Anterior cingulate cortex (tissue), 58 donors: ENCODE measurements around the gene JAKMIP2.

Experiments used
- DNase-seq, 58 donors: peaks; one replicate each; lab custom pipeline; 2025; lab: John Stamatoyannopoulos, UW

The JAKMIP2 gene

DNA sequence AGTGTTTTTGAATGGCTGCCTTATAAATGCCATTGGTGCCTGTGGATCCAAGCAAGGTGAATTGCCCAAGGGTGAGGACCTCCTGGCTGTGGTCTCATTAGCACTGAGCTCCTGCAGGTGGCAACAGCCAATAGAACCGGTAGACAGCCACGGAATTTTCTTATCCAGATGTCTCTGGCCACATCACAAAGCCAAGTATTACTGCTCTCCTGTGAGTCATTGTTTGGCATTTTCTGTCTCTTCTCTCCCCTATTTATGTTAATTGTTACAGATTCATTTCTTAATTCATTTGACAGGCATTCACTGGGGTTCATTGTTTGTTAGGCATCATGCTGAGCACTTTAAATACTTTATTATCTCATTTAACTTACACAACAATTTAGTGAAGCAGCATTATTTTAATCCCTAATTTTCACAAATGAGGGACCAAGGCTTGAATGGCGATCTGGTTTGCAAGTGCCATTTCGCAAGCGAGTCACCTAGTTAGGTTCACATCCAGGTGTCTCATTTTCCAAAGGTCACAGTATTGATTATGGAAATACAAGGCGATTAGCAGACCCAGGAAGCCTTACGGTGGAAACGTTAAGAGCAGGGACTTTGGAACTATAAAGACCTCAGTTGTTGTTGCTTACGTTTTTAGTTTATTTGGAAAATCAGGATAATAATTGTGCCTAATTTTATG is 214.5 kb downstream of the JAKMIP2 start:
- DNase-seq, result no peak

DNA sequence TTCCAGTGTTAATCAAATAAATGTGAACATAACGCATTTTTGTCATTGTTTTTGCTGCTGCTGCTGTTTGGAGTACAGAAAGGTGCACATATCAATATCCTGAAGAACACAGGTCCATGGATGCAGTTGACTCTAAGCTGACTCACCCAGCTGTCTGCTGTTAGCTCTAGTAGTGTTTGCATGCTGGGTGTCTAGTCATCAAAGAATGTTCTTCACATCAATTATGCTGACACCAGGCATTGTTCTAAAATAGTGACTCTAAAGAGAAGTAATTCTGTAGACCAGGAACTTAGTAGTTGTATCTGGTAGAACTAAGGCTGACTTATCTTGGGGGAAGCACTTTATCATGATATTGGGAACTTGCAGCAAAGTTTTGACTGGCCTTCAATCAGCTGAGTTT is 217.0 kb downstream of the JAKMIP2 start:
- no peak for DNase-seq

DNA sequence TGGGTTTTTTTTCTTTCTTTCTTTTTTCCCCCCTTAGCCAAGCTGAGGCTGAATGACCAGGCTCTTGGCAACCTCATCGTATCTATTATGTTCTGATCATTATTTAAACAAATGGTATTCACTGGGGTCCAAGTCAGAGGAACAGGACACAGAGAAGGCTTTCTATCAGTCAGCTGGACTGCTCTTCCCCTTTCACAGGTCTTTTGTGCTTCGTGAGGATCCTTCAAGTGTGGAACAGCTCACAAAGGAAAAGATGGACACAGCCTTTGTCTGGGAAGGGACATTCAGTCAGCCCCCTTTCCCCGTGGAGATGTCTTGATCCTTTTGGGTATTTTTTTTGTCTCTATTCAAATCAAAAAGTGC is 218.4 kb downstream of the JAKMIP2 start:
- DNase-seq, result no peak

DNA sequence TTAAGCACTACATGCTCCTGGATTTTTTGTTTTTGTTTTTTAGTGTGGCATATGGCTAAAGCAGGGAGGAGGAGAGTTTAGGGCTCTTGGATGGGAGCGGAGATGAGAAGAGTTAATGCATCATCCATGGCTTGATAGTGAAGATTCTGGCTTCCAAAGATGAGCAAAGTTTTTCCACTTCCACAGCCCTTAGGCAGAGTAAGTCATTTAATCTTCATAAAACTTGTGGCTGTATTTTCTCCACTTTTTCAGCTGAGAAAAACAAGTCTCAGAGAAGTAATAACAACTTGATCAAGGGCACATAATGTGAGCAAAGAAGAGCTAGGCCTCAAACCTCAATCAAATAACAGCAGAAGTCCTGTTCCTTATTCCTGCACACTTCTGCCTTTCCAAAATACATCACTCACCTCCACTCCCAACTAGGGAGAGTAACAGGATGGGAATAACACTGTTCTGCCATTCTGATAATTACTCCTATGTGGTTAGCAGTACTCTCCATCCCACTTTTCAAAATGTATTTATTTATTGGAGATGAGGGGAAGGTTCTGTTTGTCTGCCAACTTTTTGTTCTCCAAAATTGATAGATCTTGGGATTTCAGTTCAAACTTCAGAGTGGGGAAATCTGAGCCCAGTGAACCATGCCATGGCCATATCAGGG is 218.9 kb downstream of the JAKMIP2 start:
- no peak for DNase-seq

DNA sequence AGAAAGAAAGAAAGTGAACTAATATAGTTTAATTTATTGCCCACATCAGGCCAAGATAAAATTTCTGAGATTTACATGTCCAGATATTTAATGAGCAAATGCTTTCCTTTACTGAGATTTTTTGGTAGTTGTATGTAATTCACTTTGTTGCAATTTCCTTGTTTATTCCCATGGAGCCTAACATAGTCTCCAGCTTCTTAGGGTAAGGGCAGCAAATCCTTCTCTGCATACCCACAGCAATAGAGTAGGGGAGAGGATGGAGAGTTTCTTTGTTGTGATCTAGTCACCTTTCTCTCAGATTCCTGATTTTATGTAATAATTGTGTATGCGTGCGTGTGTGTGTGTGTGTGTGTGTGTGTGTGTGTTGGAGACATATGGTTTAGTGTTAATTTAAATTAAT is 221.1 kb downstream of the JAKMIP2 start:
- no peak for DNase-seq

DNA sequence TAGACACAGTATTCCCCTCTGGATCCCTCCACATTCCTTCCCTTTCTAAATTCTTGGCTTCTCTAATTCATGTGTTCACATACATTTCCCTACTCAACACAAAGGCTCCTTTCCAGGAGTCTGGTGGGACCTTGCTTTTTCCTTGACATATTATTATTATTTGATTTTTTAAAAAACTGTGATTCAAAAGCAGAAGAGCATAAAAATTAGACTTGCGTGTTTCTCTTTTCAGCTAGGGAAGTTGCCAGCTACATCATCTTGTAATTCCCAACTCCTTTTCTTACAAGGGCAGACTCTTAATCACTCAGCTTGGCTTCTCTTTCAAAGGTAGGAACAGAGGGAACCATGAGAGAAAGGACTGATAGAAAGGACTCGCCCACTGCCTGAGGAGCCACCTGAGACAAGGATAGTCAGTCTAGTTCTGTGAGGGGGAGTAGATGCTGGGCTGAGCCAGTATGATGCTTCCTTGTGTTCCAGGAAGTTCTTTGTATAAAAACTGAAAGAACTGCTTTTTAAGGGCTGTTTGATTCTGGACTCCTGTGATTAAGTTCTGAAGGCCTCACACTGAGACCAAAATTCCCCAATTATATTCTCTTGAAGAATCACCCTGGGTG is 221.7 kb downstream of the JAKMIP2 start:
- peak in 1 of 58 donors; percentile 5 for DNase-seq

DNA sequence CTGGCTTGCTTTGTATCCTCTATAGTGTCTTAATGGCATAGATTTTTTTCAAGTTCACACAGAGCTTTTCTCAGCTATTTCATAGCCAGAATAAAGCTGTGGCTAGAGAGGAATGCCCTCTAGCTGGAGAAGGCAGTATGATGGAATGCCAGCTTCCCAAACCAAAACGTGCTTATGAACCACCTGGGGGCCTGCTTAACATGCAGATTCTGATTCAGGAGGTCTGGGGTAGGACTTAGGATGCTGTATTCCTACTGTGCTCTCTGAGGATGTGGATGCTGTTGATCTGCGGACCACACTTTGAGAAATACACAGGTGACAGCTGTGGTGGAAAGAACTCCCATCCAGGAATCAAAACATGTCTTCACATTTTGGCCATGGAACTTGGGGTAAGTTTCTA is 222.8 kb downstream of the JAKMIP2 start:
- no peak for DNase-seq

DNA sequence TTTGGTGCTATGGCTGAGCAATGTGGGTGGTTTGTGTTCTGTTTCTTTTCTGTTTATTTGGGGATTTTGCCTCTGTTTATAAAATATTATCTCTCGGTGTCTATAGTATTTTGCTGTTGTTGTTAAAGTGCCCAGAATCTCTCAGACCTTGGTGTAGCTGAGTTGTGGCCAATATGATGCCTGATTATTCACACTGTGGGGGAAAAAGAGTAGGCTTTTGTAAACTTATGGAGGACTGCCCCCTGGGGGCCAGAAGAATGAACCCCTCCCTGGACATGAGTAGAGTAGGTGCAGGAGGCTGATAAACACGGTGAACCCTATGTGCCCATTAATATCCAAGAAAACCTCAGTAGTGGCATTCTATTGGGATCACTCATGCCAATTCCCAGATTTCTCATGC is 223.7 kb downstream of the JAKMIP2 start:
- peak in 9 of 58 donors; percentile 1 to 17 (median 8) for DNase-seq

DNA sequence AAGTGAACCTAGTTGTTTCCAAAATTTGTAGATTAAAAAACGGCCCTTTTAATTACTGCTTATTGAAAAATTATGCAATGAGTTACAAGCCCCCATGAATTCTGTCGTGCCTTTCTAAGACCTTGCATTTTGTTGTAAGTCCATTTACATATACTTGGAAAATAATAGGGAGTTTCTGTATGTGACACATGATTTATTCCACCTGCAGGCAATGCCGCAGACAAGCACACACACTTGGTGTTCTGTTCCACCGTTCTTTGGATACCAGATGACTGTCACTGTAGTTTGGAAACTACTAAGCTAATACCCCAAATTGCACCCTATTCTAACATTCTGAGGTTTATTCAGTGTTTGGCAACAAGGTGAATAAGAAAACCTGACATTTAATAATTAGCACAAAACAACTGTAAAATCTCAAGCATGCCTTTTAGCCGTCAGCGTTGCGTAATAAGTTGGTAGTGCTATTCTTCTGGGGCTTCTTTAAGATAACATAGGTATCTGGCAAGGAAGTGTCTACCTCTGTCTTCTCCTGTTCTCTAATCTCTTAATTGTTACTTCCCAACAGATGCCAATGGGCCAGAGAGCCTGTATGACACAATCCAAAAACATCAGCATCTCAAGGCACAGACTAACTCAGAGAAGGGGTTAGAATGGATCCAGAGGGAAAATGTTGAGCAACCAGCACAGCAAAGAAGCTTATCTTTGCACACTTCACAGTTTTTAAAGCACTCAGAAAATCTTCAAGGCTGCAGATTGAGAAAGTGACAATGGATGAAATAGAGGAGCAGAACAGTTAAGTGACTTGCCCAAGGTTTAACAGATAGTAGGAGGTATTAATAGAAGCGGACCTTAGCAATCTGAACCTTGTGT is 224.4 kb downstream of the JAKMIP2 start:
- DNase-seq, result no peak

DNA sequence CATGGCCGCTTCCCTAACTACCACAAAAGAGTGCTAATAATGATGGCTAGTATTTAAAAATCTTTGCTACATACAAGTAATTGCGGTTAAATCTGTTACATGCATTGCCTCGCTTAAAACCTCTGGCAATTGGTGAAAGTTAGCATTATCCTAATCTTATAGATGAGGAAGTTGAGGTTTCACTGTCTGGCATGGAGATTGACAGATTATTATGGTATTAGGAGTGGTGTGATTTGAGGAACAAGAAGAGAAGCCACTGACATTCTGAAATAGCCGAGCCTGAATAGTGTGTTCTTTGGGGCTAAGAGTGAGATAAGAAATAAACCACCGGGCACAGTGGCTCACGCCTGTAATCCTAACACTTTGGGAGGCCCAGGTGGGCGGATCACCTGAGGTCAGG is 227.4 kb downstream of the JAKMIP2 start:
- no peak for DNase-seq

DNA sequence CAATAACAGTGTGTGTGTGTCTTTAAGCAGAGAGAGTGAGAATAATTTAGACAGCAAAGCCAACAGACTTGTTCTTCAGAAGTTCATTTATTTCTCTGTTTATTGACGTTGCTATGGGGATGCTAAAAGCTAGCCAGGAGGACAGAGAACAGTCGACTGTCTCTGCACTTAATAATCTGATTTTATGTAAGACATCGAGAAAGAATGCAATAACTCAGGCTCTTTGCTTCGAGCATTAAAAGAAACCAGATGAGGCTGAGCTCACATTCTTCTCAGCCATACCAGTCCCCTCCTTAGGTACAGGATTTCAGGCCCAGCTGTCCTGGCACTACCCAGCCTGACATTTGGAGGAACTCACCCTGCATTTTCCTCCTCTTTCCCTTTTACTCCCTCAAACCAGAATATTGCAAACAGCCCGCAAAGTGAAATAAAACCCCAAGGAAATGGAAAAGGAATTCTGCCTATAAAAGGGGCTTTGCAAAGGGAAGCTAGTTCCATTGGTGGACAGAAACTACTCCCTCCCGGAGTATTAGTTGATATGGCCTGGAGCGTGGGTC is 228.2 kb downstream of the JAKMIP2 start:
- DNase-seq, result peak in 2 of 58 donors; percentile 17 to 28

DNA sequence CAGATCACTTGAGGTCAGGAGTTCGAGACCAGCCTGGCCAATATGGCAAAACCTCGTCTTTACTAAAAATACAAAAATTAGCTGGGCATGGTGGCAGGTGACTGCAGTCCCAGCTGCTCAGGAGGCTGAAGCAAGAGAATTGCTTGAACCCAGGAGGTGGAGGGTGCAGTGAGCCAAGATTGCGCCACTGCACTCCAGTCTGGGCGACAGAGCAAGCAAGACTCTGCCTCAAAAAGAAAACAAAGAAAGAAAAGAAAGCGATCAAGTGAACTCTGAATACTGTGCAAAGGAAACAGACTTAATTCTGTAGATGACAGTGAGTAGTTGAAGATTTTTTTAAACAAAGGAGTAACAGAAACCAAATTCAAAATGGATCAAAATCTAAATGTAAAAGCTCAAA is 228.7 kb downstream of the JAKMIP2 start:
- peak in 1 of 58 donors; percentile 3 for DNase-seq

DNA sequence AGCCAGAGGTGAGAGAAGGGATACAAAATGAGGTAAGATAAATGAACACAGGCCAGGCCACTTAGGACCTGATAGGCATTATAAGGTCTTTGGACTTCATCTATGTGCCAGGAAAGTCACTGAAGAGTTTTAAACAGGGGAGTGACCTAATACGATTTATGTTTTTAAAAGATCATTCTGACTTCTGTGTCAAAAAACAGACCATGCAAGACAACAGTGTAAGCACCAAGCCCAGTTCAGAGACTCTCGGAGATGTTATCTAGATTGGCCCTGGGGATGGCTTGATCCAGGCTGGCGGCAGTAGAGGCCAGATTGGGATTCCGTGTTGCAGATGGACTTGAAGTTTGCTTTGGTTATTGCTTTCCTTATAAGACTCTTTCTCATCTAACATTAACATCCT is 229.6 kb downstream of the JAKMIP2 start:
- DNase-seq, result no peak

DNA sequence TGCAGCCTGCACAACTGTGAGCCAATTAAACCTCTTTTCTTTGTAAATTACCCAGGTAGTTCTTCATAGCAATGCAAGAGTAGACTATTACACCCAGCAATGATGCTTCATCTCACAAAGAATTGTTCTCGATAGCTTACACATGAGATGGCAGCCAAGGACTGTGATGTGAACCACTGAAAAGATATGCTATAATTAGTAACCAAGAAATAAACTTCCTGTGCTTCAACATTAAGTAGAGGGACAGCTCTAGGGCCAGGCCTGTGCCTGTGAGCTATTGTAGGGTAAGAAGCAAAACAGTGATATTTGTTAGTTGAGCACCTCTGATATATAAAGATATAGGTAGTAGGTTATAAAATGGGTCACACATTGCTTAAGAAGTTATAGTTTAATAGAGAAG is 230.9 kb downstream of the JAKMIP2 start:
- no peak for DNase-seq

DNA sequence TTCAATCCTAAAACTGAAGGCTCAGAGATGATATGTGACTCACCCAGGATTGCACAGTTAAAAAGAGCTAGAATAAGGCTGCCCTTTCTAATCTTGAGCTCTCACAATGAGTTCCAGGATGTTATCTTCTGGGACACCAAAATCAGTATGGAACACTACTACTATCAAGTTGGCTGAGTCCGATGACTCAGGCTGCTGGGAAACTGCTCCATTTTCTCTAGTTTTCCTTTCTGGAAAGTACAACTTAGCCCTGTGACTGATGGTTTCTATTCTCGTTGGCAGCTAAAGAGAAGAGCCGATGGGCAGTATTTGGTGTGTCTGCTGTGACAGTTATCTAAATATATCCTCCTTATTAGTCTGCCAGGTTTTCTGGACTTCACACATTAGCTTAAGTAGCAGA is 234.8 kb downstream of the JAKMIP2 start:
- no peak for DNase-seq

DNA sequence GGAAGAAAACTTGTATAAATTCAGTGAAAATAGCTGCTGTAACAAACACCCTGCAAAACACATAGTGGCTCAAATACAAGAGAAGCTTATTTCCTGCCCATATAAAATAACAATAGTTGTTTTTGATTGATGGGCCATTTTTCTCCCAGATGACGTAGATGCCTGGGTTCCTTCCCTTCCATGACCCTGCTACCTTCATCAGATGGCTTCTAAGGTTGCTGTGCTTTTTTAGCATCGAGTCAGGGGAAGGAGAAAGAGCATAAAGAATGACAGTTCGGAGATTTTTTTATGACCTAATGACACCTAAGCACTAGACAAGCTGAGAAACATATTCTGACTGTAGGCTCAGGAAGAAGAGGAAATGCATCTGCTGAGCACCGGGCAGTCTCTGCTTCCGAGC is 238.0 kb downstream of the JAKMIP2 start:
- no peak for DNase-seq

DNA sequence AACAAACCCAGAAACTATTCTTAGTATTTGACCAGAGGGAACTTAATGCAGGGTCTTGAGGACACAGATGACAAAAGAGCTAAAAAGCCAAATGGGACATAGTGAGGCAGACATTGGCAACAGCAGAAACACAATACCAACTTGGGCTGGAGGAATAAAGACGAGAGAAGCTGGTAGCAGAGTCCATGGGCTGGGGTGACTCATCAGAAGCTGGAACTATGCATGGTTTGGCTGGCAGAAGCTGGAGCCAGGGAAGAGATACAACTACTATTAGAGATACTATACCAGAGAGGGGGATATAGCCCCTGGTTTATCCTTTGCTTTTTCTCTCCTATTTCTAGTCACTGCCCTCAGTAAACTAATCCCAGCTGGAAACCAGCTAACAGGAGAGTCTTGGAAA is 243.5 kb downstream of the JAKMIP2 start:
- DNase-seq, result peak in 1 of 58 donors; percentile 2

DNA sequence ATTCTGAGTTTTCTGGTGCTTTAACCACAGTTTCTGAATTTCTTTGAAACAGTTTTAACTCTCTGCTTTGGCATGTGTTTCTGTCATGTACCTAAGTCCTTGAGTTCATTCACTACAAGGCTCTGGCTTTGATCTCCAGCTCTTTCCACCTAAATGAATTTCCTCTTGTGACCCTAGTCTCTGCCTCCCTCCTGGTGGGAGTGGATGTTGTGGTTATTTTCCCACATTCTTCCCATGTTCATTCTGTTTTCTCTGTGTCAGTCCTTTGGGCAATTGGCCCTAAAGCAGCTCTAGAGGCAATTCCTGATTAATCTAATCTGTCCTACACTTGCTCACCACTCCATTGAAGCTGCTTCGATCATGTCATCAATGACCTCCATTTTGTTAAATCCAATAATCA is 244.3 kb downstream of the JAKMIP2 start:
- DNase-seq, result no peak
